NCI-H345 treated with DMSO at 0.1 percent for 48 hours (cell line): ENCODE data around the gene MPZ.
"Not testable (repeated sequence)": the region's sequence is repeated elsewhere in the genome, so short reads cannot be mapped to it uniquely, and the experiment has no call there.

Experiments used
- DNase-seq: peaks from one replicate; lab custom pipeline; 2025; ENCODE audit not compliant: unreplicated experiment; lab: John Stamatoyannopoulos, UW

Gene MPZ

GRCh38 chr1:161309868-161310267, at the start of gene MPZ:
Gene MPZ (minus strand): TSS chr1:161309968. CDS start chr1:161309905, 63 bp downstream.
- no peak for DNase-seq

- no peak for DNase-seq
Measured at GRCh38 chr1:161359291-161359690, 49.5 kb upstream of the MPZ start.

- no peak for DNase-seq
Measured at GRCh38 chr1:161357073-161357472, 47.3 kb upstream of the MPZ start.

DNA sequence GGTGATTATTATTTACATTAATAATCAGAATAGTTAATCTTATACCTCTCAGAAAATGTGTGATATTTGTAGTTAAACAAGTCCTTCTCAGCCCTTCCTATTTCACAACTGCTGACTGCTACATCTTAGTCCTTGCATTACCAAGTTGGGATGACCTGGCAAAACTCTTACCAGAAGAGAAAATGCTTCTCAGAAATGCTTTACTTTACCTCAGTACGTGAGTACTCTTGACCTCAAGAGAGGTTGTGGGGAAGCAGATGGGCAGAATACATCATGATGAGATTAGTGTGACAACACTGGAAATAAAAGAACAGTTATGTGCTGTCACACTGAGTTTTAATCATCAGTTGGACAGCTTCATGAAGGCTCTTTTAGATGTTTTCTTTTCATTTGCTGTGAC, 41.7 kb upstream of the MPZ start:
- no peak for DNase-seq

DNA sequence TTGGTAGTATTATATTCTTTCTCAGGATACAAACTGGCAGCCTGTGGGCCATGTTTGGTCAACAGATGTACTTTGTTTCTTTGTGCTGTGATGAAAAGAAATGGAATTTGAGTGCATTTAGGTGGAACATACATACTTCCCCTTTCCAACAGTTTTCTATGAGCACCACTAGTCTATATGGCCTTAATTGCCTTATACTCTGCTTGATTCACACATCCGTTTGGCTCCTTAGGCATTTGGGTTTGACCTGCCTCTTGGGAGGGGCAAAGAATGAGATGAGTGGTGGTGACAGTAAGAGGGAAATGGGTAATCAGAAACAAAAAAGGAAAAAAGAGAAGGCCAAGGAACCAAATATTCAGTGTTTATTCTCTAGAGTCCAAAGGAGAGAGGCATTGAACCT, 40.9 kb upstream of the MPZ start:
- DNase-seq, result no peak

GRCh38 chr1:161342821-161343220, 33.1 kb upstream of the MPZ start:
- DNase-seq, result no peak

DNA sequence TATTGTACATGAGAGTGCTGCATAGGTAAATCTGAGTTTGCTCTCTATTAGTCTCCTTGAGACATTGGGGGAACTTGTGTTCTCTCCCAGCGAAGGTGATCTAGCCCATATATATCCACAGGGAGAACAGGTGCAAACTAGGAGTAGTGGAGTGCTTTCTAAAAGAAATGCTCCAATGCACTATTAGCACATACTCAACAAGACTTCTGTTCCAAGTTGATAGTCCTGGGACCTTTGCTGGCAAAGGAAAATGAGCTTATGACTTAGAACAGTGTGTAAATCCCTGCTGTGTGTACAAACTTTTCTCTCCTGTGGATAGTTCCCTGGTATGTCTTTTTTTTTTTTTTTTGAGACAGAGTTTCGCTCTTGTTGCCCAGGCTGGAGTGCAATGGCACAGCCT, 32.4 kb upstream of the MPZ start:
- no peak for DNase-seq

GRCh38 chr1:161335796-161336195, 26.0 kb upstream of the MPZ start:
- no peak for DNase-seq

DNA sequence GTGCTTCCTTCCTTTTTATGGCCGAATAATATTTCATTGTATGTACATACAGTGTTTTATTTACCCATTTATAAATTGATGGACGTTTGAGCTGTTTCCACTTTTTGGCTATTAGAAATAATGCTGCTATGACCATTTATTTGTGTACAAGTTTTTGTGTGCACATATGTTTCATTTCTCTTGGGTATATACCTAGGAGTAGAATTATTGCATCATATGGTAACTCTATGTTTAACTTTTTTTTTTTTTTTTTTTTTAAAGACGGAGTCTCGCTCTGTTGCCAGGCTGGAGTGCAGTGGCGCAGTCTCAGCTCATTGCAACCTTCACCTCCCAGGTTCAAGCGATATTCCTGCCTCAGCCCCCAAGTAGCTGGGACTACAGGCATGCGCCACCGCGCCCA, 23.4 kb upstream of the MPZ start:
- no peak for DNase-seq

DNA sequence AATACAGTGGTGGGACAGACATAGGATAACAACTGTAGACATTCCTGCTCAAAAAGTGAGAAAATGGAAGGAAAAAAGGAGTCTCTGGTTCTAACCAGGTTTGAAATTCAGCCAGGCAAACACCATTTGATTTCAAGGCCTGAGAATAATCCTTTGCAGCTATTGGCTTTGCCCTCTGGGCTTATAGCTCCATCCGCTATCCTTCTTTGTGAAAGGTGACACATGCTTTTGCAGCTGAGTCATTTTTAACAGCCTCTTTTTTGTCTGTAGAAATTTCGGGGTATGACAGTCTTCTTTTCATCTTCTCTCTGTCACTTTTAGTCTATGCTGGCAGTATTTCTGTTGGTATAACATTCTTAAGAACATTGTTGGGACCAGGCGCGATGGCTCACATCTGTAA, 20.6 kb upstream of the MPZ start:
- DNase-seq, result no peak

DNA sequence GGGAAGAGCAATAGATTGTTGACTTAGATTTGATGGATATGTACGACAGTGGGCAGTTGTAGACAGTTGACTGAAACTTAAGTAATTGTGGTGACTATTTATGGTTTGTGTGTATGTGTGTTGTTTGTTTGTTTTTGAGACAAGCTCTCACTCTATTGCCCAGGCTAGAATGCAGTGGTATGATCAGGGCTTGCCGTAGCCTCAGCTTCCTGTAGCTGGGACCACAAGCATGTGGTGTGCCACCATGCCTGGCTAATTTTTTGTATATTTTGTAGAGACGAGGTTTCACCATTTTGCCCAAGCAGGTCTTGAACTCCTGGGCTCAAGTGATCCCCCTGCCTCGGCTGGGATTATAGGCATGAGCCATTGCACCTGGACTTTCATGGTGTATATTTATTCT, 14.3 kb upstream of the MPZ start:
- DNase-seq, result no peak

GRCh38 chr1:161315841-161316674, 6.3 kb upstream of the MPZ start:
- not testable (repeated sequence) for DNase-seq

- DNase-seq, result peak; percentile 65
Measured at GRCh38 chr1:161314201-161314981, 4.6 kb upstream of the MPZ start, which contains the start of gene SDHC. Gene SDHC (plus strand): TSS chr1:161314381. CDS start chr1:161314406, 25 bp downstream.

GRCh38 chr1:161313554-161314200, 3.9 kb upstream of the MPZ start:
- DNase-seq, result no peak

GRCh38 chr1:161311595-161312181, 1.9 kb upstream of the MPZ start:
- no peak for DNase-seq

DNA sequence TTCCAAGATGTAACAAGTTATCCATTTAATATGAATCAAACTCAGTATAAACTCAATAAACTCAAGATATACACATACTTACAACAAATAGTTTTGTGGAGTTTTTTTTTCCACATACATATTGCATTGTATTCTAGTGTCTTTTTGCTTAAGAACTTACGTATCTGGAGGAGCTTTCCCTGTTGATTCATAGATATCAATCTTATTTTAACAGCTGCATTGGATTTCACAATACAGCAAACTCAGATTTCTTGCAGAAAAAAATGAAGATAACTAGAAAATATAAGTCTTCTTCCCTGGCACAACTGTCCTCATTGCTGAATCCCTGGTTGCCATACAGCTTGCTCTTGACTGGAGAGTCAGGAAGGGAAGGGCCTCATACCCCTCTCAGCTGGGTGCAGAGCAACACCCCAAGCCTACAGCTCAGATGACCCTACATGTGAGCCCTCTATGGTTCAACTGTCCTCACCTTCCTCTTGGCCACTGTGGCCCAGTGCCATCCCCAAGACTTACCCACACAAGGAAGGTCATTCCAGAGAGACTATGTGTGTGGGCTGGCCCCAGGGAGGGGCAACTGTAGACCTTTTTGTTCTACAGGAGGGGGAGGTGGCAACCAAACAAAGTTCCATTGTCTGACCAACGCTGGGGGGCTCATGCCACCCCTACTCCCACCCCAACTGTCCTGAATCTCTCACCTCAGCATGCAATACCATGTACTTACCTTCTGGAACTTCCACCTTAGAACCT, 1.7 kb downstream of the MPZ start:
- no peak for DNase-seq

GRCh38 chr1:161307230-161307768, 2.5 kb downstream of the MPZ start:
- no peak for DNase-seq

DNA sequence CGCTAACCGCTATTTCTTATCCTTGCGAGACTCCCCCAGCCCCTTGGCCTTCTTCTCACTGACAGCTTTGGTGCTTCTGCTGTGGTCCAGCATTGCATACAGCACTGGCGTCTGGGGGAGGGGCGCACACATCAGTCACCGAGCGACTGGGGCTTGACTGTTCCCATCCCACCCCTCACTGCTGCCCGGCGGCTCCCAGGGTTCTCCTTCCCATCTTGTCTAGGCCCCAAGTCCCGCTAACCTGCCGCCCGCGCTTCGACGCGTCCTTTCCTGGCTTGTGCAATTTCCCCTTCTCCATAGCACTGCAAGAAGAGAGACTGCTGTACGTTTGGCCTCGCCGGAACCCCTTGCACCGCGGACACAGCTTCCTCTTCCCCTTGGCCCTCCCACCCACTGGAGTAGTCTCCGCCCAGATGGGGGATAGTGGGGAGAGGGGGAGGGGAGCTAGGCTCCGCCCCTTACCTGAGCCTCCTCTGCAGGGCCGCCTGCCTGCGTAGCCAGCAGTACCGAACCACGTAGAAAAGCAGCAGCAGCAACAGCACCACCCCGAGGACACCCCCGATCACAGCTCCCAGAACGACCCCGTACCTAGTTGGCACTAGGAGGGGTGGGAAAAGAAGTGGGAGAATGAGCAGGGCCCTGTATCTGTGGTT, 3.8 kb downstream of the MPZ start:
- DNase-seq, result peak; percentile 83

DNA sequence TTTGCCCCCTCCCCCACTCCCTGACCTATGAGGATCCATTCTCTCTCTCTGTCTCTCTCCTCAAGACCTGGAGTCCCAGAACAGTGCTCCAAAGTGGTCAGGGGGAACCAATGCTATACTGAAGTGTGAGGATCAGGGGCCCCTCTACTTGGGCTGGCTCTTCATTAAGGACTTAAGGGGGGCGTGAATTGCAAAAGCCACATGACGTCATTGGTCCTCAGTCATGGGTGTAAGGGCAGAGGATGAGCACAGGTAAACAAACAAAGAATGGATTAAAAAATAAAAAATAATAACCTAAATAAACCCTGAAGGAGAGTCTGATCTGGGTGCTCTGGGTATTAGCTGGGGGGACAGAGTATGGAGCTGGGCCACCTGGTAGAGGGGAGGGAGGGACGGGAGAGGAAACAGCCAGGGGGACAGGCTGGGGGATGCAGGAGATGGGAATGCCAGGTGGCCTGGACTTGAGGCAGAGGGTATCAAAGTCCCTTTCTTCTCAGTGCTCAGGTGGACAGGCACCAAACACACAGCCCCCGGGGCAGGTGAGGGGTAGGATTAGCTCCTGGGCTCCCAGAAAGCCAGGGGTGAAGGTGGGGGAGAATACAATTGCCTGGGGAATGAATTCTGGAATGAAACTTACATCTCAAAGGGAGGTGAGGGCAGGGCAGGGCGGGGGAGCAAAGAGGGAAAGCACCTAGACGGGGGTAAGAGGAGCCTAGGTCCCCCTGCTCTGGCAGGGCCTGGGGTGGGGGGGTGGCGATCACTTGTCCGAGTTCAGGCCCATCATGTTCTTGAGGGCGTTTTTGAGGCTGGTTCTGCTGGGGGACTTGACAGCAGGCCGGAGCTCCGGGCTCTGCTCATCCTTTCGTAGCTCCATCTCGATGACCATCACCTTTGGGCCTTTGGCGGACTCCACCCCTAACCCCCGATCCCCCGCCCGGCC, 4.6 kb downstream of the MPZ start:
- no peak for DNase-seq
